Measurements from ENCODE around the gene FCN1. TPM values are rescaled to one million over a fixed set of nuclear protein-coding genes. Genes with fewer than 3 reads are reported as not detected.

The FCN1 gene
- total and polyA plus RNA-seq, 2 of the 8 experiments (the other 6 are each of a cell fraction or from before 2014, with no cell fraction given) = not detected

DNA sequence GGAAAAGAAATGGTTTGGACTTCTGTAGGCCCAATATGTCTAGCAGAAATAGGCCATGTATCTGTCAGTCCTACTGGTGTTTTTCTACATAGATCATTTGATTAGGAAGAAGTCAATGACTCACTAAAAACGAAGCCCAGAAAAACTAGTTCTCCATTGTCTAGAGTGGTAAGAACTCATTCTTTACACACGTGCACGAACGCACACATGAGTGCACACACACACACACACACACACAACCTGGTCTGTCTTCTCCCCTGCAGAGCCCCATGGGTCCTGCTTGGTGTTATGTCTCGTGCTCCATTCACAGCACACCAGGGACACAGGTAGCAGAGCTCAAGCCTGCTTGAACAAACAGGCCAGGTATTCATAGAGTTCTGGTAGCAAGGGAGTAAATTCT is 14.9 kb upstream of the FCN1 start:
- Histone ChIP-seq H3K23me2 (ENCODE audit: low read depth, low read length) (no peaks in the 10 kb centered on the region), H2AK5ac (ENCODE audit: low read depth, low read length) (no peak overlapping the region), H2AFZ (ENCODE audit: low read length) (no peak overlapping the region), H2BK20ac (ENCODE audit: low read length) (no peak overlapping the region), H3K14ac (ENCODE audit: insufficient read length) (no peak overlapping the region), H3K27ac (ENCODE audit: low read depth, low read length) (no peak overlapping the region), H3K4ac (replicated peaks; ENCODE audit: insufficient read length, low read depth, low read length) (no peak overlapping the region), H2BK120ac (replicated peaks; ENCODE audit: low read depth, low read length) (no peak overlapping the region), H4K8ac (ENCODE audit: extremely low read depth, insufficient read depth, low read length) (no peak overlapping the region), H2BK5ac (ENCODE audit: low read depth, low read length) (no peak overlapping the region), H3K79me2 (ENCODE audit: control insufficient read depth in 1 of 2, insufficient read depth in 2 of 2, low read length in 2 of 2) (no peaks in the 10 kb centered on the region), H3K56ac (replicated peaks; ENCODE audit: insufficient read length, low read depth, low read length) (no peak overlapping the region), H3K9me3 (ENCODE audit: insufficient read depth in 2 of 2, low read depth in 1 of 2, low read length in 1 of 2) (no peaks in the 10 kb centered on the region), H2BK12ac (ENCODE audit: low read depth, low read length) (no peak overlapping the region), H4K5ac (ENCODE audit: insufficient read length, low read depth, low read length) (no peak overlapping the region), H3K79me1 (ENCODE audit: low read depth, low read length) (no peaks in the 10 kb centered on the region), H3K36me3 (ENCODE audit: control insufficient read depth in 2 of 4, insufficient read depth in 4 of 4, low read length in 3 of 4) (no peaks in the 10 kb centered on the region), H3K18ac (ENCODE audit: extremely low read depth, low read length) (no peak overlapping the region), H3K27me3 (replicated peaks in 1 of 4; ENCODE audit: control insufficient read depth in 3 of 4, extremely low read depth in 1 of 4, insufficient read depth in 3 of 4, low read length in 3 of 4) (no peaks in the 10 kb centered on the region), H3K4me3 (ENCODE audit: extremely low read depth in 1 of 4, insufficient read depth in 2 of 4, low read depth in 3 of 4, low read length in 4 of 4) (no peak overlapping the region), H3K4me2 (ENCODE audit: insufficient read depth in 1 of 2, low read depth in 2 of 2, low read length in 2 of 2) (no peak overlapping the region), H4K20me1 (replicated peaks in 1 of 2; ENCODE audit: control insufficient read depth in 1 of 2, insufficient read depth in 2 of 2, low read length in 2 of 2) (no peaks in the 10 kb centered on the region), H2BK15ac (ENCODE audit: low read length) (no peak overlapping the region), H3K4me1 (replicated peaks in 1 of 4; ENCODE audit: control insufficient read depth in 3 of 4, insufficient read depth in 4 of 4, low read length in 3 of 4) (peaks cover 0 to 7% (median 3%) of the 10 kb centered on the region in 4 experiments; a peak in 4 of 7 replicates), H3K23ac (ENCODE audit: insufficient read length) (no peak overlapping the region), H4K91ac (replicated peaks; ENCODE audit: insufficient read length, low read length) (no peak overlapping the region), H3K9ac (replicated peaks in 1 of 4; ENCODE audit: extremely low read depth in 1 of 4, low read depth in 3 of 4, low read length in 3 of 4) (no peak overlapping the region)
- ChIA-PET POLR2A (ENCODE audit: partially characterized antibody) (interaction anchor here (0.7 kb wide), 1 partner anchor 180 kb away, joined by 3 read pairs; no protein-coding TSS in a partner anchor), CTCF (ENCODE audit: partially characterized antibody) (no interaction called here)
- no peak for FAIRE-seq
- no peak for DNase-seq (ENCODE audit: low read depth in 1 of 2, low spot score in 2 of 2)
- 95% methylated on average over 5 of the region's 5 CpGs; no CpG with 5 or more reads in 1 of the 2 experiments for WGBS, 2 experiments (ENCODE audit: extremely low coverage in 1 of 2, insufficient coverage in 1 of 2, insufficient read length in 1 of 2, insufficient replicate concordance in 2 of 2, low coverage in 1 of 2, low lambda C conversion rate in 2 of 2, missing lambda C conversion rate in 1 of 2)
- TF ChIP-seq EGR1 (IDR thresholded peaks at IDR 0.05; ENCODE audit: borderline replicate concordance, low read depth, low read length) = no peak
- TF ChIP-seq RNF2 (IDR thresholded peaks at IDR 0.05; ENCODE audit: borderline replicate concordance, low read depth, low read length, missing control alignments, poor library complexity, severe bottlenecking) = no peak
- TF ChIP-seq ASH2L (IDR thresholded peaks at IDR 0.05; ENCODE audit: low read length) = no peak
- no peak for TF ChIP-seq MAFK (IDR thresholded peaks at IDR 0.05; ENCODE audit: low read depth, low read length)
- no peak for TF ChIP-seq CHD1 (IDR thresholded peaks at IDR 0.05; ENCODE audit: low read depth, low read length)
- TF ChIP-seq KDM4A (IDR thresholded peaks at IDR 0.05; ENCODE audit: low read depth, low read length, severe bottlenecking) = no peak
- TF ChIP-seq, protein P1, sequence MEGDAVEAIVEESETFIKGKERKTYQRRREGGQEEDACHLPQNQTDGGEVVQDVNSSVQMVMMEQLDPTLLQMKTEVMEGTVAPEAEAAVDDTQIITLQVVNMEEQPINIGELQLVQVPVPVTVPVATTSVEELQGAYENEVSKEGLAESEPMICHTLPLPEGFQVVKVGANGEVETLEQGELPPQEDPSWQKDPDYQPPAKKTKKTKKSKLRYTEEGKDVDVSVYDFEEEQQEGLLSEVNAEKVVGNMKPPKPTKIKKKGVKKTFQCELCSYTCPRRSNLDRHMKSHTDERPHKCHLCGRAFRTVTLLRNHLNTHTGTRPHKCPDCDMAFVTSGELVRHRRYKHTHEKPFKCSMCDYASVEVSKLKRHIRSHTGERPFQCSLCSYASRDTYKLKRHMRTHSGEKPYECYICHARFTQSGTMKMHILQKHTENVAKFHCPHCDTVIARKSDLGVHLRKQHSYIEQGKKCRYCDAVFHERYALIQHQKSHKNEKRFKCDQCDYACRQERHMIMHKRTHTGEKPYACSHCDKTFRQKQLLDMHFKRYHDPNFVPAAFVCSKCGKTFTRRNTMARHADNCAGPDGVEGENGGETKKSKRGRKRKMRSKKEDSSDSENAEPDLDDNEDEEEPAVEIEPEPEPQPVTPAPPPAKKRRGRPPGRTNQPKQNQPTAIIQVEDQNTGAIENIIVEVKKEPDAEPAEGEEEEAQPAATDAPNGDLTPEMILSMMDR (IDR thresholded peaks at IDR 0.05; ENCODE audit: control extremely low read depth in 1 of 3, insufficient read depth in 1 of 3, low read depth in 1 of 3, low read length in 3 of 3) = no peak
- TF ChIP-seq KDM1A (IDR thresholded peaks at IDR 0.05; ENCODE audit: borderline replicate concordance, low read length) = no peak
- TF ChIP-seq JUN (IDR thresholded peaks at IDR 0.05; ENCODE audit: low read depth, low read length) = no peak
- TF ChIP-seq, protein P2, sequence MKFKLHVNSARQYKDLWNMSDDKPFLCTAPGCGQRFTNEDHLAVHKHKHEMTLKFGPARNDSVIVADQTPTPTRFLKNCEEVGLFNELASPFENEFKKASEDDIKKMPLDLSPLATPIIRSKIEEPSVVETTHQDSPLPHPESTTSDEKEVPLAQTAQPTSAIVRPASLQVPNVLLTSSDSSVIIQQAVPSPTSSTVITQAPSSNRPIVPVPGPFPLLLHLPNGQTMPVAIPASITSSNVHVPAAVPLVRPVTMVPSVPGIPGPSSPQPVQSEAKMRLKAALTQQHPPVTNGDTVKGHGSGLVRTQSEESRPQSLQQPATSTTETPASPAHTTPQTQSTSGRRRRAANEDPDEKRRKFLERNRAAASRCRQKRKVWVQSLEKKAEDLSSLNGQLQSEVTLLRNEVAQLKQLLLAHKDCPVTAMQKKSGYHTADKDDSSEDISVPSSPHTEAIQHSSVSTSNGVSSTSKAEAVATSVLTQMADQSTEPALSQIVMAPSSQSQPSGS (IDR thresholded peaks at IDR 0.05; ENCODE audit: low read length) = no peak

Data from H1 (cell line).